ENCODE data around the gene GRIFIN.

The GRIFIN gene

DNA sequence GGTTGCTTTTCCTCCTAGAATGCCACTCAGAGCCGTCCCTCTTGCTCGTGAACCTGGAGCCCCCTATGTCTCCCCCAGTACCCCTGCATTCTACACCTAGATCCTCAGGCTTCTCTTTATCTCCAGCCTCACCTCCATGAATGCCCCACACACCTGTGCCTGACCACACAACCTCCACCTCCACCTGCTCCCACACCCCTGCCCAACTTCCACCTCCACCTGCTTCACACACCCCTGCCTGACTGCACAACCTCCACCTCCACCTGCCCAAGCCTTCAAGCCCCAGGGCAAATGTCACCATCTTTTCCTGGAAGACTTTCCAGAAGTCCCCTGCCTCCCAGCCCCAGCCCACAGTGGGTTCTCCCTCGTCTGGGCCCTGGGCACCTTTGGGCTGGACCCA, 36.5 kb upstream of the GRIFIN start:
- DNase-seq (ENCODE audit: low spot score), result no peak

GRCh38 chr7:2512179-2512661, 36.0 kb upstream of the GRIFIN start:
- peak; percentile 58 for DNase-seq (ENCODE audit: low spot score)

DNA sequence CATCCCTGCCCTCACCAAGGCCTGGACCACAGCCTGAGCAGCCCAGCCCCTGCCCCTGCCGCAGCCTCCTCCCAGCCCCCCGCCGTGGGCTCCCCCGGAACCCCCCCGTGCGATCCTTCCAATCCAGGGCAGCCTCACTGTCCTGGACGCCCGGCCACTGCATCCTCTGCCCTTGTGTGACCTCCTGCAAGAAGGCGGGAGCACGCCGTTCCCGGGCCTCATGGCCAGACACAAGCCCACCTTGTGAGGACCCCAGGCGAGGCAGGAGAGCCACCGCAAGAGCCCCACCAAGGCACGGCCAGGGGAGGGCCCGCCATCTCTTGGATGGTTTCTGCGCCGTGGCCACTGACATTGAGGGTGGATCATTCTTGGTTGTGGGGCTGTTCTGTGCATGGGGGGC, 35.6 kb upstream of the GRIFIN start:
- DNase-seq (ENCODE audit: low spot score), result no peak

- DNase-seq (ENCODE audit: low spot score), result no peak
Measured at GRCh38 chr7:2510909-2511768, 34.9 kb upstream of the GRIFIN start.

- no peak for DNase-seq (ENCODE audit: low spot score)
Measured at GRCh38 chr7:2510130-2510776, 34.1 kb upstream of the GRIFIN start.

DNA sequence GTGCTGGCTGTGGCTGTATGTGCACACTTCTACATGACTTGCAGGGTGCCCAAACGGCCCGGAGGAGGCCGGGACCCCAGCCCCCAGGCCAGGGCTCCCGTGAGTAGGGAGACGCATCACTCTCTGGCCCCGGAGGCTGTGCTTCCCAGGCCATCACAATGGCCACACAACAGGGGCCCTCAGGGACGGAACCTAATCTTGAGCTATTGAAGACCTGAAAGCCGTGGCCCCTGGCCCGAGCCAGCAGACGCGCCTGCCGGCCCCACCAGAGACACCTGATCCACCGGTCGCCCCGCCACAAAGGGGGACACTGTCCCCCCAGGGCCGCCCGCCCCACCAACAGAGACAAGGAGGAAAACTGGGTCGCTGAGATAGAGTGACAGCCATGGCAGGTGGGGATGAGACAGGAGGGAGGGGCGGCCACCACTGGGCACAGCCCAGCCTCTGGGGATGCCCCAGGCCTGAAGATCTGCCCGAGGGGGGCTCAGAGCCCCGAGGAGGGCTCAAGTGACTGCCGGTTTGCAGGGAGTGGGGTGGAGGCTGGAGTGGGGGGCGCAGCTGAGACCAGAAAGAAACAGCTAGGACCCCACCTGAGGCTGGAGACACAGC, 33.2 kb upstream of the GRIFIN start:
- no peak for DNase-seq (ENCODE audit: low spot score)

DNA sequence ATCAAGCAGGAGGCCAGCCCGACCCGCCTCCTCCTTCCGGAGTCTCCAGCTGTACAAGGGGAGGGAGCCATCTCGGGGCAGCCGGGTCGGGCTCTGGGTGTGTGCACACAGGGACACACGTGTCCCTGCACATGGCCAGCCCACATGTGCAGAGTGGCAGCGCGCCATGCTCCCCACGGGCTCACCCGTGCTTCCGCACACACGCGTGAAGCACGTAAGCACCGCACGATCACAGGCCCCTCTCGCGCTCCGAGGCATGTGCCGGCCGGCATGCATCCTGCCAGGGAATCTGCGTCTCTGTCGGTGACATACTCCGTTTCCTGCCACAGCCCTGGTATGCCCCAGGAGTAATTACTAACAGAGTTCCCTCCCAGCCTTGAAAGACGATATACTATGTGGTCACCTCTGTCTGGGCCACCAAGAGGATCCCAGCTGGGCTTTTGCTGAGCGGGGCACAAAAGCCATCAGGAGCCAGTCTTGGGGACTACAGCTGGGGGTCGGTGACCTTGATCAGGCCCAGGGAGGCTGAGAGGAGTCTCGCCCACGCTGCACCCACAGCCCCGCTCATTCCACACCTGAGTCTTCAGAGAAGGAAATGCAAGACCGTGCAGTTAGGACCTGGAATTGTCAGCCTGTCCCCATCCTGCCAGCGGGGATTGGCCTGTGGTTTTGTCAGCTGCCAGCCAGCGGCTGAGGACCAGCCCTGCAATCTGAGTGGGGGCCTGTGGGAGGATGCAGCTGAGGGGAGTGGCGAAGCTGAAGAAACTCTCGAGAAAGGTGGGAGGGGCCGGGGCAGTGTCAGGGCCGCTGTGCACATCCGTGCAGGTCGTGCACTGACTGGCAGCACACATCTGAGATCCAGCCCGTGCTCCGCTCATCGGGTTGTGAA, 32.4 kb upstream of the GRIFIN start:
- no peak for DNase-seq (ENCODE audit: low spot score)

- no peak for DNase-seq (ENCODE audit: low spot score)
Measured at GRCh38 chr7:2507917-2508306, 31.7 kb upstream of the GRIFIN start.

DNA sequence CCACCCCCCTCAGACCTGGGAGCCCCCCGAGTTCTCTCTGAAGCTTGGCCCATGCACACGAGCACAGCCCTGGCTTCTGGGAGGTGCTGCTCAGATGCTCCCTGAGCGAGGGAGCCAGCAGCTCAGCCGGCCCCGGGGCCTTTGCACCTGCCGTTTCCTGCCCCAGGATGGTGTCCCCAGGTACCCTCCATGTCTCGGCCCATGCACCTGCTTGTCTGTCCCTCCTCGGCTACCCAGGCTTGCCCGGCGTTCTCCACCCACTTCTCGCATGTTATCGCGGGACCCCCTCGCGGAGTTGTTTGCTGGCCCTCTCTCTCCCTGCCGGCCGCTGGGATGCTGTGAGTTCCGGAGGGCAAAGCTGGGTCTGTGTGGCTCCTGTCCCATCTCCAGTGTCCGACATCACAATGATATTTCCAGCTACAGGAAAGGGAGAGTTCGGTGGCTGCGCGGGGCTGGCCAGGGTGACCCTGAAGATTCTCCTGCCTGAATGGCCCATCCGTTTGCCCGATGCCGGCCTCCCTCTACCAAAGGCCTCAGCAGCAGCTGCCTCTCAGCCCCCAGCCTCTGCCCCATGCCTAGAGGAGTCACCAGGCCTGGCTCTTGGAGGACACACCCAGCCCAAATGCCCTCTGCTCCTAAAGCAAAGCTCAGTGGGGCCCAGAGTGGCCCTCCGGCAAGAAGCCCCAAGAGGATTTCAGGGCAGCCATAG, 31.2 kb upstream of the GRIFIN start:
- no peak for DNase-seq (ENCODE audit: low spot score)

GRCh38 chr7:2505401-2505800, 29.2 kb upstream of the GRIFIN start:
- no peak for DNase-seq (ENCODE audit: low spot score)

DNA sequence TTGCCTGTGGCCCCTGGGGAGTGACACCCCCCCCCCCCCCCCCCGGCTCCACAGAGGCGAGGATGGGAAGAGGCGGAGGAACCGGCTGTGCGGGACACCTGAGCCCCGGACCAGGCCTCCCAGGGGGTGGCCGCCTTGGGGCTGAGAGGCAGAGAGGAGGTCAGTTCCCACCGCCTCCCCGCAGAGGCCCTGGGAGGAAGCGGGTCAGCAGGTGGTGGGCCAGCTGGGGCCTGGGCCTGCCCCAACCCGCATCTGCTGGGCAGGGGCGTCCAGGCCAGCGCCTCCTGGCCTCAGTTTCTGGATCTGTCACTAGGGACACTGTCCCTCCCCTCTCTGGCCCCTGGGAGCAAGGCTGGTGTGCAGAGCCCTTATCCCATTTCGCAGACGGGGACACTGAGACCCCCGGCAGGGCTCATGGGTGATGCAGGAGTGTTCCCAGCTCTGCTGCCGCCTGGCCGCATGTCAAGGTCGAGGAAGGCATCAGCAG, 28.7 kb upstream of the GRIFIN start:
- no peak for DNase-seq (ENCODE audit: low spot score)

DNA sequence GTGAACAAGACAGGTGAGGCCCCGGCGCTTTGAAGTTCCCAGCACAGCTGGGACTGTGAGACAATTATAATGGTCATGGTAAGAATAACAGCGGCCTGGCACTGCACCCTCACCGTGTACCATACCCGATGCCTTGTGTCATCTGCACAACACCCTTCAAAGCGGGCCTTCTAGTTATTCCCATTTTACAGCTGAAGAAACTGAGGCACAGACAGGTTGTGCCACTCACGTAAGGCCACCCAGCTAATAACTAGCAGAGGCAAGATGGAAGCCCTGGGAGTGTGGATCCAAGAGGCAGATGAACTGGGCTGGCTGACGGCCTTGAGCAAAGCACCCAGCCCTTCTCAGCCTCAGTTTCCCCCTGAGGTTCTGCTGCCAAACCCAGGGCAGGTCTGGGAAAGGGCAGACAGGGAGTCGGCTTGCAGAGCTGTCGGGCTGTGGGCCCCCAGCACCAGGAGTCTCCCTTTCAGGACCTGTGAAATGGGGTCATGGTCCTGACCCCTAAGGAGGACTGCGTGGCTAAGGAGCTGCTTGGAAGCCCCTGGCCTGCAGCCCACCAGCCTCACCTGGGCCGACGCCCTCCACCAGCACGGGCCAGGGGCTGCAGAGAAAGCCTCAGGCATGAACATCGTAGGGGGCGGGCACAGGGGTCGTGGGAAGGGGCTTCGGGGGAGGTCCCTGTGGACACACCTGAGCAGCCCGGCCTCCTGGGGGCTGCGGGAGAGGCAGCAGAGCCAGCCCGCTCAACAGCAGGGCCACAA, 28.1 kb upstream of the GRIFIN start:
- DNase-seq (ENCODE audit: low spot score), result no peak

DNA sequence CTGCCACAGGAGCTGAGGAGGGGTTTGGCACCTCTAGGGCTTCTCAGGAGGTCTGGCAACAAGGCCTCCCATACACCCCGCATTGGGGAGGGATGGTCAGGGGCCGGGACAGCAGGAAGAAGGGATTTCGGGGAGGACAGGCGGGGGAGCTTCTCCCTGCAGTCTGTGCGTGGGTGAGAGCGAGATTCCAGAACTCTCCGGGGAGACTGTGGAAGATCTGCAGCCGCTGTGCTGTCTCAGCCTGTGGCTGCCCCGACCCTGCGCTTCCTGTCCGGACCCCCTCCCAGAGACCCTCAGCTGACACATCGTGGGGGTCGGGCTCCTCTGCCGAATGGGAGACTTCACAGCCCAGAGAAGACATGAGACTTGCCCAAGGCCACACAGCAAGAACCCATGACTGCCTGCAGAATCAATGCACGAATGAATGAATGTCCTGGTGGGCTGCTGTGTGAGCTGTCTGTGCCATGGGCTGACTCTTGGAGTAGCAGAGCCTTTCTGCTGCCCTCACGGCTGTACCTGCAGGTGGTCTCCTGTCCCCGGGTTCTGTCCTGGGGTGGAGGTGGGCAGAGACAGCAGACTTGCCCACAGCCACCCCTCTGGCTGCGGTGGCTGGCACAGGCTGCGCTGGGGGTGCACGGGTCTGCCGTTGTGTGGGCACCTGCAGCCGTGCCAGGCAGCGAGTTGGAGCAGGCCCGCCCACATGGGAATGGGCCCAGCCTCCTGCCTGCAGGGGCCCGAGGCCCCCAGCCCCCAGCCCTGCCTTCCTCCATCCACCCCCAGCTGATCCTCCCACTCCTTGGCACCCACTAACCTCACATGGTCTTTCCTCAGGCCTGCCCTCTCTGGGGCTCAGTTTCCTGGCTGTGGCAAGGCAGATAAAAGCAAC, 27.1 kb upstream of the GRIFIN start:
- no peak for DNase-seq (ENCODE audit: low spot score)

DNA sequence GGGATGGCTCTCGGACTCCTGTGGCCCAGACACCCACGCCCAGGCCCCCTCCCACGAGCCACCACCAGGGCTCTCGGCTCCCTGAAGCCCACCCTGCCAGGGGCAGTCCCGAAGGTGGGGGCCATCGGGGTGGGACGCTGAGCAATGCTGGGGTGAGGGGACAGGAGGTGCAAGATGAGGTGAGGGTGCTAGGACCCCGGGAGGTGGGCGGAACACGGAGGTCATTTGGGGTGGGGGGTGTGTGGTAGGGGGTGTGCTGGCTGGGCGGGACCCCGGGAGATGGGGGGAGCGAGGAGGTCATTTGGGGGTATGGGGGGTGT, 26.4 kb upstream of the GRIFIN start:
- no peak for DNase-seq (ENCODE audit: low spot score)

DNA sequence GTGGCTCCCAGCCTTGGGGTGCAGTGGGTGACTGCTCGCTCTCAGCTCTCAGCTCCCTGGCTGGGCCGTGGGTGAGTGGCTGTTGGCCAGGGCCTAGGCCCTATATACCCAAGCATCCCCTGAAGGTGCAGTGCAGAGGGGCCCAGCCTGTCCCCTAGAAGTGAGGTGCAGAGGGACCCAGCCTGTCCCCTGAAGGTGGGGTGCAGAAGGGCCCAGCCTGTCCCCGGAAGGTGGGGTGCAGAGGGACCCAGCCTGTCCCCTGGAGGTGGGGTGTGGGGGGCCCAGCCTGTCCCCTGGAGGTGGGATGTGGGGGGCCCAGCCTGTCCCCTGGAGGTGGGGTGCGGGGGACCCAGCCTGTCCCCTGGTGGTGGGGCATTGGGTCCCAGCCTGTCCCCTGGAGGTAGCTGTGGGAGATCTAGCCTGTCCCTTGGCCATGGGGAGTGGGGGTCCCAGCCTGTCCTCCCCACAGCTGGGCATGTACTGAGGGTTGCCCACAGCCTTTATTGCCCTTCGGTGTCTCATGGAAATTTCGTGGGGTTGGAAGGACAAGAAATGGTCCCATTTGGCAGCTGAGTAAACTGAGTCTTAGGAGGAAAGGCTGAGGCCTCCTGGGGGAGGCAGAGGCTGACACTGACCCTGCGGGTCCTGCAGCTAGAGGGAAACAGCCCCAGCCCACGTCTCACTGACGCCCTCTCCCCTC, 25.9 kb upstream of the GRIFIN start:
- DNase-seq (ENCODE audit: low spot score), result no peak

DNA sequence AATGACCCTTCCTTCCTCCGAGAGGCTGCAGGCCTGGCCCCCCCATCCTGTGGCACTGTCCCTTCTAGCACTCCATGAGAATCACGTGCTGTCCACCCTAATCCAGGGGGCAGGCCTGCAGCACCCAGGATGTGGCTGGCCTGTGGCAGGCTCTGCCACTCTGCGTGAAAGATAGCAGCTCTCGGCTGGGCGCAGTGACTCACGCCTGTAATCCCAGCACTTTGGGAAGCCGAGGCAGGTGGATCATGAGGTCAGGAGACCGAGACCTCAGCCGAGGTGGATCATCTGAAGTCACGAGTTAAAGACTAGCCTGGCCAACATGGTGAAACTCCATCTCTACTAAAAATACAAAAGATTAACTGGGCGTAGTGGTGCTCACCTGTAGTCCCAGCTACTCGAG, 24.5 kb upstream of the GRIFIN start:
- DNase-seq (ENCODE audit: low spot score), result no peak

DNA sequence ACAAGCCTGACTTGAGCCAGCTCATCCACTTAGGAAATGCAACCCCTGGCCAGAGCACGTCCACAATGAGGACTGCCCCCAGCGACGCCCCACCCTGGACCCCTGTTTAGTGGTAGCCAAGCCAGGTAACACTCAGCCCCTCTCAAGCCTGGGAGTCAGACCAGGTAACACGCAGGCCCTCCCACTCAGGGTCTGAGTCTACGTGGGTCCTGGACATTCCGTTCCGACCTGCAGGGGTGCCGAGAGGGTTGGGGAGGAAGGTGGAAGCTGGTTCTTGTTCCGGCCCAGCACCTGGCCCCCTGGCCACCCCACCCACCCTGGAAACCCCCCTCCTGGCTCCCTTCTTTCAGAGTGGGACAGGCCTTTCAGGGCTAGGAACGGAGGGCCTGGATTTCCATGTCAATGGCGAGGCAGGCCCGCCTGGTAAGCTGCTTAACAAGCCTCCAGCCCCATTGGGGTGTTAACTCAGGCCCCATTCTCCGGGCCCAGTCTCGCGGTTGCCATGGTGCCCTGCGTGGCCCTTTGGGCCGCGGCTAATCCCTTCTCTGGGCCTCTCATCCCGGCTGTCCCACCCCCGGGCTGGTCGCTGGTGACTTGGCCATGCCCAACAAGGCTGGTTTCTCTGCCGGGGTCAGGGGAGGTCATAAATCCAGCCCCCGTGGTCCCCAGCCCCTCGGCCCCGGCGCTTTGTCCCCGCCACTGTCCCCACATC, 23.7 kb upstream of the GRIFIN start:
- DNase-seq (ENCODE audit: low spot score), result no peak

DNA sequence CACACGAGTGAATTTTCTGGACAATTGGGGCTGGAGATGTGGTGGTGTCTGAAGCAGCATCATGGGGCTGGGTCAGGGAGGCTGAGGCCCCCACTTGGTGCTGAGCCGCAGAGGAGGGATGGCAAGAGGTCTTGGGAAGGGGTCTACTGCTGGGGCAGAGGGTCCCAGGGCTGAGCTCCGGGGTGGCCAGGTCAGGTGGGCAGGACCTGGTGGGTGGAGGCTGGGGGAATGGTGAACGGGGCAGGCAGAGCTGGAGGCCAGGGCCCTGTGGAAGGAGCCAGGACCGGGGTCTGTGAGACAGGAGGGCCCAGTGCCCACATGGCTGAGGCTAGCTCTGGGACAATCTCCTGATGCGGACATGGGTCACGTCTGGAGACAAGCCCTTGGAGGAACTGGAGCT, 23.0 kb upstream of the GRIFIN start:
- no peak for DNase-seq (ENCODE audit: low spot score)
